Kidney epithelial cell (primary cell): ENCODE measurements around the gene DDAH1. TPM values are rescaled to one million over a fixed set of nuclear protein-coding genes. Genes with fewer than 3 reads are reported as not detected.
"Not testable (repeated sequence)": the region's sequence is repeated elsewhere in the genome, so short reads cannot be mapped to it uniquely, and the experiment has no call there.

Source experiments
- DNase-seq: peaks from one replicate; pipeline ENCODE4 v3.0.0-alpha.2; 2010; ENCODE audit warnings: low read depth
- H3K27me3 ChIP-seq: 2 replicates; pipeline ENCODE4 v1.6.0; 2011; ENCODE audit warnings: low read length; ENCODE audit not compliant: control insufficient read depth, insufficient read depth
- H3K36me3 ChIP-seq: 2 replicates; pipeline ENCODE4 v1.5.1; 2011; ENCODE audit warnings: low read length; ENCODE audit not compliant: control insufficient read depth, insufficient read depth
- H3K4me3 ChIP-seq: 2 replicates; pipeline ENCODE4 v1.5.1; 2011; ENCODE audit warnings: low read depth, mild to moderate bottlenecking, control low read depth, low read length
- CTCF ChIP-seq: IDR thresholded peaks from 2 replicates; pipeline ENCODE4 v1.5.1; 2011; ENCODE audit warnings: mild to moderate bottlenecking, moderate library complexity, low read length, control low read depth, inconsistent platforms; ENCODE audit not compliant: insufficient read depth, poor library complexity, severe bottlenecking
- total RNA-seq: library from RNA; depleted of rRNA; stranded (reverse); fragments of >200 nt; gene quantifications from 2 replicates; pipeline ENCODE4 v1.2.3, GENCODE V29; 2015

DDAH1 gene
- total RNA-seq, 1 donor from 2014 or later, result 33.4 TPM

GRCh38 chr1:85351202-85351828 lies 113.6 kb downstream of the DDAH1 start:
- no peak for TF ChIP-seq CTCF
- H3K27me3 ChIP-seq, result no peaks in the 10 kb centered on the region
- DNase-seq, result no peak
- H3K36me3 ChIP-seq, result peaks cover 1% of the 10 kb centered on the region
- no peak overlapping the region for H3K4me3 ChIP-seq

- peaks cover 1% of the 10 kb centered on the region for H3K36me3 ChIP-seq
Observed at GRCh38 chr1:85349224-85349623, 115.7 kb downstream of the DDAH1 start.

GRCh38 chr1:85347908-85348307 lies 117.1 kb downstream of the DDAH1 start:
- no peaks in the 10 kb centered on the region for H3K27me3 ChIP-seq
- no peak for TF ChIP-seq CTCF

More at GRCh38 chr1:85349224-85349623, 115.7 kb downstream of the DDAH1 start:
- TF ChIP-seq CTCF, result no peak
- no peak overlapping the region for H3K4me3 ChIP-seq
- no peaks in the 10 kb centered on the region for H3K27me3 ChIP-seq
- DNase-seq, result no peak

GRCh38 chr1:85347275-85347674 lies 117.7 kb downstream of the DDAH1 start:
- DNase-seq, H3K36me3 ChIP-seq, H3K27me3 ChIP-seq, H3K4me3 ChIP-seq: not testable (repeated sequence)

More at GRCh38 chr1:85347908-85348307, 117.1 kb downstream of the DDAH1 start:
- Histone ChIP-seq H3K36me3 (peaks cover 1% of the 10 kb centered on the region), H3K4me3 (no peak overlapping the region)
- DNase-seq, result no peak

GRCh38 chr1:85344256-85344694 lies 120.7 kb downstream of the DDAH1 start:
- DNase-seq, result no peak
- no peaks in the 10 kb centered on the region for H3K36me3 ChIP-seq
- H3K27me3 ChIP-seq, result no peaks in the 10 kb centered on the region
- no peak overlapping the region for H3K4me3 ChIP-seq
- peak; percentile 88 for TF ChIP-seq CTCF

- Histone ChIP-seq H3K36me3 (no peaks in the 10 kb centered on the region), H3K27me3 (no peaks in the 10 kb centered on the region), H3K4me3 (no peak overlapping the region)
- no peak for DNase-seq
- no peak for TF ChIP-seq CTCF
Observed at GRCh38 chr1:85343612-85344255, 121.2 kb downstream of the DDAH1 start.
